ENCODE measurements around the gene HDAC8.

Gene HDAC8

DNA sequence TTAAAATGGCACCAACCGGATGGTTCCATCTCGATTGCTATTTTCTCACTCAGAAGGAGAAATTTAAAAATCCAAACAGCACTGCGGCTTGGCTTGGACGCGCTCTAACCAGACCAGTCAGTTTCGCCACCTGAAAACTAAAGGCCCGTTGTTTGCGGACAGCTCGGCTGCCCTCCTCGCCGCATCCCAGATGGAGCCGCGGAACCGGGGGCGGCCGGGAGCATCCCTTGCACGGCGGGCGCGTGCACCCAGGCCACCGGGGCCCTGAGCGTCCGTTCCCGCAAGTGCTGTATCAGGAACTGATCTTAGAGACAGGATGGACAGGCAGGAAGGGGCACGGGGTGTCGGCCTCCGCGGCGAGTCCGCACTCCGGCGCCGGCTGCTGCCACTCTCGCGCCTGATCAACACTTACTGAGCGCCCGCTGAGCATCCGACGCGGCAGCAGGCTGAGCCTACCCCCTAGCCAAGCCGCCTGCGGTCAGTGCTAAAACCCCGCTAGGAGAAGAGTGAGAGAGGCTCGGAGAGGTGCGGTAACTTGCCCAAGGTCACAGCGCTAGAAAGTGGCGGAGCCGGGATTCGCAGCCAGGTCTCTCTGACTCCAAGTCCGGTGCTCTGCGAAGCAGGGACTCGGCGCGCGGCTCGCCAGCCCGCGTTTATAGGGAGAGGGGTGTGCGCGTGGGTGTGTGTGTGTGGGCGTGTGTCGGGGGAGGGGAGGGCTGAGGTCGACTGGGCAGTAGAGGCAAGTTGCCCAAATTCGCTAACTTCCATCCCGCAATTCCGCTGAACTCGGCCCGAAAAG is 267.2 kb downstream of the HDAC8 start, which contains the start of gene CITED1:
Gene CITED1 (minus strand): TSS at position 629 of the 799 bp plus-strand sequence. CDS start 3,045 bp downstream, outside the sequence.
- Histone ChIP-seq H3K4me3 (IDR thresholded peaks at IDR 0.05; ENCODE audit: insufficient read depth, low read depth, low read length) (no peak within 1 kb of the TSS), H3K36me3 (ENCODE audit: insufficient read depth) (no peaks in the 10 kb centered on the region), H2AFZ (ENCODE audit: low read depth) (peak within 1 kb of the TSS; percentile 79), H3K79me2 (ENCODE audit: insufficient read depth, low read depth) (no peaks in the 10 kb centered on the region), H3K4me1 (ENCODE audit: low read depth, poor library complexity, severe bottlenecking) (no peaks in the 10 kb centered on the region), H3K9ac (no peak within 1 kb of the TSS), H4K20me1 (ENCODE audit: insufficient read depth) (no peaks in the 10 kb centered on the region), H3K4me2 (peak within 1 kb of the TSS; percentile 57), H3K27ac (no peak within 1 kb of the TSS), H3K27me3 (ENCODE audit: insufficient read depth, low read depth) (peaks cover 9% of the 10 kb centered on the region)
- TF ChIP-seq, protein P1, sequence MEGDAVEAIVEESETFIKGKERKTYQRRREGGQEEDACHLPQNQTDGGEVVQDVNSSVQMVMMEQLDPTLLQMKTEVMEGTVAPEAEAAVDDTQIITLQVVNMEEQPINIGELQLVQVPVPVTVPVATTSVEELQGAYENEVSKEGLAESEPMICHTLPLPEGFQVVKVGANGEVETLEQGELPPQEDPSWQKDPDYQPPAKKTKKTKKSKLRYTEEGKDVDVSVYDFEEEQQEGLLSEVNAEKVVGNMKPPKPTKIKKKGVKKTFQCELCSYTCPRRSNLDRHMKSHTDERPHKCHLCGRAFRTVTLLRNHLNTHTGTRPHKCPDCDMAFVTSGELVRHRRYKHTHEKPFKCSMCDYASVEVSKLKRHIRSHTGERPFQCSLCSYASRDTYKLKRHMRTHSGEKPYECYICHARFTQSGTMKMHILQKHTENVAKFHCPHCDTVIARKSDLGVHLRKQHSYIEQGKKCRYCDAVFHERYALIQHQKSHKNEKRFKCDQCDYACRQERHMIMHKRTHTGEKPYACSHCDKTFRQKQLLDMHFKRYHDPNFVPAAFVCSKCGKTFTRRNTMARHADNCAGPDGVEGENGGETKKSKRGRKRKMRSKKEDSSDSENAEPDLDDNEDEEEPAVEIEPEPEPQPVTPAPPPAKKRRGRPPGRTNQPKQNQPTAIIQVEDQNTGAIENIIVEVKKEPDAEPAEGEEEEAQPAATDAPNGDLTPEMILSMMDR (conservative IDR thresholded peaks at IDR 0.05; ENCODE audit: low read depth, low read length), result no peak

DNA sequence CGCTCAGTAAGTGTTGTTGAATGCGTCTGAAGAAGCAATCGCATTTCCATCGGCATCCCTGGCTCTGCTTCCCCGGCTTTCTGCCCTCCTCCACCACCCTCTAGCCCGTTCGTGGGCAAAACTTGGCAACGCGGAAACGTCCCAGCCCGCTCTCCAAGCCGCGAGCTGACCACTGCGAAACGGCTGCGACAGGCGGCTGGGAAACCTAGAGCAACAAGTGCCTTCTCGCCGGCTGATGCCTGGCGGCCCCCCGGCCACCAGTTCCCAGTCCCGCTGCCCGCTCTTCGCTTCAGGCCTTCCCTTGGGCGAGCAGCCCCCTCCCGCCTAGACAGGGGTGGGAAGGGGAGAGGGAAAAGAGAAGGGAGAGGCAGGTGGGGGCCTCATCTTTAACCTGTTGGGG is 267.8 kb downstream of the HDAC8 start:
- Histone ChIP-seq H3K4me1 (ENCODE audit: low read depth, poor library complexity, severe bottlenecking) (no peaks in the 10 kb centered on the region), H3K27ac (no peak overlapping the region), H4K20me1 (ENCODE audit: insufficient read depth) (no peaks in the 10 kb centered on the region), H3K36me3 (ENCODE audit: insufficient read depth) (no peaks in the 10 kb centered on the region), H3K79me2 (ENCODE audit: insufficient read depth, low read depth) (no peaks in the 10 kb centered on the region), H3K4me2 (no peak overlapping the region), H2AFZ (ENCODE audit: low read depth) (no peak overlapping the region), H3K4me3 (IDR thresholded peaks at IDR 0.05; ENCODE audit: insufficient read depth, low read depth, low read length) (no peak overlapping the region), H3K27me3 (ENCODE audit: insufficient read depth, low read depth) (peaks cover 9% of the 10 kb centered on the region), H3K9ac (no peak overlapping the region)
- TF ChIP-seq, protein P1 (conservative IDR thresholded peaks at IDR 0.05; ENCODE audit: low read depth, low read length), result no peak

DNA sequence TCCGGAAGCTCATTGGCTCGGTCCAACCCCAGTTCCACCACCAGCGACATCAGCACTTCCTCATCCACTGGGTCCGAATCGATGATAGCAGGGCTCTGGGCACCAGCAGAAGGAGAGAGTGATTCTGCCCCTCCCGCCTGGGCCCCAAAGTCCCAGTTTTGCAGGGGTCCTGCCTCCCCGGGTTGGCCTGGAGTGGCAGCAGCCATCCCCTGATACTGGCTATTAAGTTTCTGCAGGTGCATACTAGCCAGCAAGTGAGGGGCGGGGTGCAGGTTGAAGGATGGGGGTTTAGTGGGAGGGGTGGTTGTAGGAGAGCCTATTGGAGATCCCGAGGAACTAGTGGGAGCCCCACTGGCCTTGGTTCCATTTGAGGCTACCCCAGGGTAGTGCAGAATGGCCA is 270.9 kb downstream of the HDAC8 start:
- H3K9ac ChIP-seq, result no peak overlapping the region
- H4K20me1 ChIP-seq (ENCODE audit: insufficient read depth), result no peaks in the 10 kb centered on the region
- H3K4me3 ChIP-seq (IDR thresholded peaks at IDR 0.05; ENCODE audit: insufficient read depth, low read depth, low read length), result no peak overlapping the region
- H2AFZ ChIP-seq (ENCODE audit: low read depth), result no peak overlapping the region
- peaks cover 9% of the 10 kb centered on the region for H3K27me3 ChIP-seq (ENCODE audit: insufficient read depth, low read depth)
- TF ChIP-seq, protein P1 (conservative IDR thresholded peaks at IDR 0.05; ENCODE audit: low read depth, low read length), result no peak
- no peak overlapping the region for H3K27ac ChIP-seq
- H3K4me2 ChIP-seq, result no peak overlapping the region
- no peaks in the 10 kb centered on the region for H3K36me3 ChIP-seq (ENCODE audit: insufficient read depth)
- H3K79me2 ChIP-seq (ENCODE audit: insufficient read depth, low read depth), result no peaks in the 10 kb centered on the region
- no peaks in the 10 kb centered on the region for H3K4me1 ChIP-seq (ENCODE audit: low read depth, poor library complexity, severe bottlenecking)

DNA sequence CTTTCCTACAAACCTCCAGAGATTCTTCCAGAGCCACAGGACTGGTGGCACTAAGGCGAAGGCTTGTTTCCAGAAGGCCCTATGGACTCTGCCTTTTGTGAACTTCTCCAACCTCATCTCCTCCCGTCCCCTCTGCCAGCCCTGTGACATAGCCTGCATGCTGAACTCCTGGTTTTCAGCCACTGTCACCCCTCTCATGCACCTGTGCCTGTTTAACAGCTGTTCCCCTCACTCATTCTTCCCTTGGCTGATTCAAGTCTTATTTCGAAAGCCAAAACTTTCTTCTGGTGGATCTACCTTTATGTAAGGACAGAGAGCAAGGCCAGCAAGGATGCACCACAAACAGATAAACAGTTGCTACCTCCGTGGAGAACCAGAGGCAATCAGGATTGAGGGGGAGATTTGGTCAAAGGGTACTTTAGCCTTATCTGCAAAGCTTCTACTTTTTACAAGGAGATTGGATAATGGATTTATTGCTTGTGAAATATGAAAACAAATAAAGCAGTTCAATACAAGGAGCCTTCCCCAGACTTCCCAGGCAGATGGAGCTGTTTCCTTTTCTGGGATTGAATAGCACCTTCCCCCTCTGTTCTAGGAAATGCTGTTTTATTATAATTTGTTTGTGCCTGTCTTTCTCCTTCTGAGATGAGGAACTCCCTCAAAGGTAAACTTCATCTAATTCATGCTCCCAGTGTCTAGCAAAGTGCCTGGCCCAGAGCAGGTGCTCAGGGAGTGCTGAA is 272.6 kb downstream of the HDAC8 start:
- Histone ChIP-seq H2AFZ (ENCODE audit: low read depth) (no peak overlapping the region), H3K4me1 (ENCODE audit: low read depth, poor library complexity, severe bottlenecking) (no peaks in the 10 kb centered on the region), H3K27ac (no peak overlapping the region), H3K9ac (no peak overlapping the region), H4K20me1 (ENCODE audit: insufficient read depth) (no peaks in the 10 kb centered on the region), H3K27me3 (ENCODE audit: insufficient read depth, low read depth) (0 out of 2 replicates have a peak, but pooled peaks cover under 1% of the 10 kb centered on the region), H3K79me2 (ENCODE audit: insufficient read depth, low read depth) (no peaks in the 10 kb centered on the region), H3K4me2 (no peak overlapping the region), H3K4me3 (IDR thresholded peaks at IDR 0.05; ENCODE audit: insufficient read depth, low read depth, low read length) (no peak overlapping the region), H3K36me3 (ENCODE audit: insufficient read depth) (no peaks in the 10 kb centered on the region)
- TF ChIP-seq, protein P1 (conservative IDR thresholded peaks at IDR 0.05; ENCODE audit: low read depth, low read length), result no peak

Measured in KMS-11 (cell line).